WTC11 (cell line): Measurements from ENCODE around the gene PRPF8. TPM values are rescaled to one million over a fixed set of nuclear protein-coding genes. Genes with fewer than 3 reads are reported as not detected.

Experiments used
- ATAC-seq: fragments of 200-7000 bp; cut with Tn5 transposase; 2 replicates; pipeline ENCODE4 v1.10.0; 2021; ENCODE audit warnings: mild to moderate bottlenecking, moderate library complexity
- CTCF ChIA-PET: fragments of 300-600 bp; sonication (Branson Sonifier 250); formaldehyde crosslinking; loops from one replicate; lab custom pipeline; 2021; ENCODE audit warnings: antibody characterized with exemption; lab: Charles Lee
- POLR2A ChIA-PET: fragments of 350-600 bp; sonication (Branson Sonifier 250); formaldehyde crosslinking; loops from one replicate; lab custom pipeline; 2021; ENCODE audit warnings: antibody characterized with exemption; lab: Charles Lee
- DNase-seq: peaks from one replicate; pipeline ENCODE4 v3.0.0; 2021; ENCODE audit warnings: low spot score
- H3K27ac Mint-ChIP-seq: 2 replicates; pipeline ENCODE4 v1.8.0; 2021; ENCODE audit warnings: mixed read lengths
- H3K27me3 Mint-ChIP-seq: 2 replicates; pipeline ENCODE4 v1.8.0; 2021; ENCODE audit warnings: low read depth, mild to moderate bottlenecking, moderate library complexity, mixed read lengths
- H3K36me3 Mint-ChIP-seq: 2 replicates; pipeline ENCODE4 v1.8.0; 2021; ENCODE audit warnings: mixed read lengths
- H3K4me1 Mint-ChIP-seq: 2 replicates; pipeline ENCODE4 v1.8.0; 2022; ENCODE audit warnings: mixed read lengths
- H3K4me3 Mint-ChIP-seq: 2 replicates; pipeline ENCODE4 v1.8.0; 2021; ENCODE audit warnings: mild to moderate bottlenecking, moderate library complexity, mixed read lengths
- H3K9me3 Mint-ChIP-seq: 2 replicates; pipeline ENCODE4 v1.8.0; 2021; ENCODE audit warnings: mixed read lengths
- EMX1 ChIP-seq: fragments of 250-450 bp; sonication (Bioruptor Pico); IDR thresholded peaks from 2 replicates; pipeline ENCODE4 v1.8.0; 2021; ENCODE audit warnings: mild to moderate bottlenecking
- FOXK1 ChIP-seq: sonication (generic); formaldehyde crosslinking; IDR thresholded peaks from 2 replicates; pipeline ENCODE4 v1.8.0; 2022; ENCODE audit warnings: mild to moderate bottlenecking, moderate library complexity, missing genetic modification reagents
- FOXP4 ChIP-seq: sonication (generic); formaldehyde crosslinking; IDR thresholded peaks from 2 replicates; pipeline ENCODE4 v1.8.0; 2022; ENCODE audit warnings: mild to moderate bottlenecking, missing genetic modification reagents
- MXD4 ChIP-seq: fragments of 250-450 bp; sonication (Bioruptor Pico); IDR thresholded peaks from 2 replicates; pipeline ENCODE4 v1.8.0; 2021; ENCODE audit warnings: mild to moderate bottlenecking, moderate library complexity, borderline replicate concordance
- MYBL2 ChIP-seq: sonication (generic); formaldehyde crosslinking; IDR thresholded peaks from 2 replicates; pipeline ENCODE4 v1.8.1; 2023; ENCODE audit warnings: mild to moderate bottlenecking, moderate library complexity, missing genetic modification reagents
- NR1H2 ChIP-seq: sonication (generic); formaldehyde crosslinking; IDR thresholded peaks from 2 replicates; pipeline ENCODE4 v1.9.0; 2021; ENCODE audit warnings: mild to moderate bottlenecking, moderate library complexity, missing genetic modification reagents
- RORB ChIP-seq: fragments of 250-450 bp; sonication (Bioruptor Pico); IDR thresholded peaks from 2 replicates; pipeline ENCODE4 v1.9.0; 2021; ENCODE audit warnings: mild to moderate bottlenecking
- STAT6 ChIP-seq: sonication (generic); formaldehyde crosslinking; conservative IDR thresholded peaks from 2 replicates; pipeline ENCODE4 v1.8.1; 2023; ENCODE audit warnings: mild to moderate bottlenecking, low read depth, missing genetic modification reagents, moderate library complexity
- ZNF232 ChIP-seq: sonication (generic); formaldehyde crosslinking; IDR thresholded peaks from 2 replicates; pipeline ENCODE4 v1.8.0; 2022; ENCODE audit warnings: mild to moderate bottlenecking, missing genetic modification reagents
- total RNA-seq: library from RNA; stranded (reverse); gene quantifications from 3 replicates; pipeline ENCODE4 v1.2.3, GENCODE V29; 2021
- TF ChIP-seq, protein P1 (sequence below): sonication (generic); formaldehyde crosslinking; IDR thresholded peaks from 2 replicates; pipeline ENCODE4 v1.8.1; 2023; ENCODE audit warnings: mild to moderate bottlenecking, missing genetic modification reagents, borderline replicate concordance
- TF ChIP-seq, protein P2 (sequence below): sonication (generic); formaldehyde crosslinking; IDR thresholded peaks from 2 replicates; pipeline ENCODE4 v1.8.0; 2022; ENCODE audit warnings: mild to moderate bottlenecking, missing genetic modification reagents
- TF ChIP-seq, protein P3 (sequence below): sonication (generic); formaldehyde crosslinking; IDR thresholded peaks from 2 replicates; pipeline ENCODE4 v1.8.1; 2022; ENCODE audit warnings: missing genetic modification reagents, borderline replicate concordance
- TF ChIP-seq, protein P4 (sequence below): sonication (generic); formaldehyde crosslinking; IDR thresholded peaks from 2 replicates; pipeline ENCODE4 v1.8.1; 2022; ENCODE audit warnings: low read depth, mild to moderate bottlenecking, moderate library complexity, missing genetic modification reagents, borderline replicate concordance
- TF ChIP-seq, protein P5 (sequence below): sonication (generic); formaldehyde crosslinking; IDR thresholded peaks from 2 replicates; pipeline ENCODE4 v1.8.0; 2023; ENCODE audit warnings: missing genetic modification reagents, mild to moderate bottlenecking, borderline replicate concordance

Gene PRPF8
- total RNA-seq, 1 experiment from 2014 or later, result 388 TPM

- TF ChIP-seq, protein P1, sequence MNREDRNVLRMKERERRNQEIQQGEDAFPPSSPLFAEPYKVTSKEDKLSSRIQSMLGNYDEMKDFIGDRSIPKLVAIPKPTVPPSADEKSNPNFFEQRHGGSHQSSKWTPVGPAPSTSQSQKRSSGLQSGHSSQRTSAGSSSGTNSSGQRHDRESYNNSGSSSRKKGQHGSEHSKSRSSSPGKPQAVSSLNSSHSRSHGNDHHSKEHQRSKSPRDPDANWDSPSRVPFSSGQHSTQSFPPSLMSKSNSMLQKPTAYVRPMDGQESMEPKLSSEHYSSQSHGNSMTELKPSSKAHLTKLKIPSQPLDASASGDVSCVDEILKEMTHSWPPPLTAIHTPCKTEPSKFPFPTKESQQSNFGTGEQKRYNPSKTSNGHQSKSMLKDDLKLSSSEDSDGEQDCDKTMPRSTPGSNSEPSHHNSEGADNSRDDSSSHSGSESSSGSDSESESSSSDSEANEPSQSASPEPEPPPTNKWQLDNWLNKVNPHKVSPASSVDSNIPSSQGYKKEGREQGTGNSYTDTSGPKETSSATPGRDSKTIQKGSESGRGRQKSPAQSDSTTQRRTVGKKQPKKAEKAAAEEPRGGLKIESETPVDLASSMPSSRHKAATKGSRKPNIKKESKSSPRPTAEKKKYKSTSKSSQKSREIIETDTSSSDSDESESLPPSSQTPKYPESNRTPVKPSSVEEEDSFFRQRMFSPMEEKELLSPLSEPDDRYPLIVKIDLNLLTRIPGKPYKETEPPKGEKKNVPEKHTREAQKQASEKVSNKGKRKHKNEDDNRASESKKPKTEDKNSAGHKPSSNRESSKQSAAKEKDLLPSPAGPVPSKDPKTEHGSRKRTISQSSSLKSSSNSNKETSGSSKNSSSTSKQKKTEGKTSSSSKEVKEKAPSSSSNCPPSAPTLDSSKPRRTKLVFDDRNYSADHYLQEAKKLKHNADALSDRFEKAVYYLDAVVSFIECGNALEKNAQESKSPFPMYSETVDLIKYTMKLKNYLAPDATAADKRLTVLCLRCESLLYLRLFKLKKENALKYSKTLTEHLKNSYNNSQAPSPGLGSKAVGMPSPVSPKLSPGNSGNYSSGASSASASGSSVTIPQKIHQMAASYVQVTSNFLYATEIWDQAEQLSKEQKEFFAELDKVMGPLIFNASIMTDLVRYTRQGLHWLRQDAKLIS, result no peak
- TF ChIP-seq ZNF232 (CRISPR knock-in tag) (no peak), STAT6 (CRISPR knock-in tag) (no peak), RORB (no peak), FOXP4 (CRISPR knock-in tag) (0 out of 2 replicates have a peak, but pooled peaks have one; percentile 28), MXD4 (CRISPR knock-in tag) (no peak), NR1H2 (CRISPR knock-in tag) (no peak)
- TF ChIP-seq, protein P2, sequence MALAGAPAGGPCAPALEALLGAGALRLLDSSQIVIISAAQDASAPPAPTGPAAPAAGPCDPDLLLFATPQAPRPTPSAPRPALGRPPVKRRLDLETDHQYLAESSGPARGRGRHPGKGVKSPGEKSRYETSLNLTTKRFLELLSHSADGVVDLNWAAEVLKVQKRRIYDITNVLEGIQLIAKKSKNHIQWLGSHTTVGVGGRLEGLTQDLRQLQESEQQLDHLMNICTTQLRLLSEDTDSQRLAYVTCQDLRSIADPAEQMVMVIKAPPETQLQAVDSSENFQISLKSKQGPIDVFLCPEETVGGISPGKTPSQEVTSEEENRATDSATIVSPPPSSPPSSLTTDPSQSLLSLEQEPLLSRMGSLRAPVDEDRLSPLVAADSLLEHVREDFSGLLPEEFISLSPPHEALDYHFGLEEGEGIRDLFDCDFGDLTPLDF, result no peak
- TF ChIP-seq, protein P3, sequence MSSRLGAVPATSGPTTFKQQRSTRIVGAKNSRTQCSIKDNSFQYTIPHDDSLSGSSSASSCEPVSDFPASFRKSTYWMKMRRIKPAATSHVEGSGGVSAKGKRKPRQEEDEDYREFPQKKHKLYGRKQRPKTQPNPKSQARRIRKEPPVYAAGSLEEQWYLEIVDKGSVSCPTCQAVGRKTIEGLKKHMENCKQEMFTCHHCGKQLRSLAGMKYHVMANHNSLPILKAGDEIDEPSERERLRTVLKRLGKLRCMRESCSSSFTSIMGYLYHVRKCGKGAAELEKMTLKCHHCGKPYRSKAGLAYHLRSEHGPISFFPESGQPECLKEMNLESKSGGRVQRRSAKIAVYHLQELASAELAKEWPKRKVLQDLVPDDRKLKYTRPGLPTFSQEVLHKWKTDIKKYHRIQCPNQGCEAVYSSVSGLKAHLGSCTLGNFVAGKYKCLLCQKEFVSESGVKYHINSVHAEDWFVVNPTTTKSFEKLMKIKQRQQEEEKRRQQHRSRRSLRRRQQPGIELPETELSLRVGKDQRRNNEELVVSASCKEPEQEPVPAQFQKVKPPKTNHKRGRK (CRISPR knock-in tag), result no peak
These were observed 31.6 kb upstream of the PRPF8 start (continued) for GRCh38 chr17:1716076-1716911.

- POLR2A ChIA-PET, result interaction anchor here (0.7 to 2.2 kb wide), 6 partner anchors 9 to 69 kb away, joined by 3 to 17 read pairs (median 4); partner anchors contain the start of gene WDR81
- Mint-ChIP-seq H3K9me3 (no peaks in the 10 kb centered on the region), H3K27ac (peak overlapping the region; percentile 65; the same call in 1 of the 2 replicates), H3K4me3 (peak overlapping the region; percentile 93), H3K36me3 (no peaks in the 10 kb centered on the region), H3K27me3 (no peaks in the 10 kb centered on the region), H3K4me1 (peaks cover 24% of the 10 kb centered on the region)
- TF ChIP-seq MYBL2 (CRISPR knock-in tag) (no peak), EMX1 (CRISPR knock-in tag) (no peak), MXD4 (CRISPR knock-in tag) (no peak), FOXK1 (CRISPR knock-in tag) (no peak)
- TF ChIP-seq, protein P4, sequence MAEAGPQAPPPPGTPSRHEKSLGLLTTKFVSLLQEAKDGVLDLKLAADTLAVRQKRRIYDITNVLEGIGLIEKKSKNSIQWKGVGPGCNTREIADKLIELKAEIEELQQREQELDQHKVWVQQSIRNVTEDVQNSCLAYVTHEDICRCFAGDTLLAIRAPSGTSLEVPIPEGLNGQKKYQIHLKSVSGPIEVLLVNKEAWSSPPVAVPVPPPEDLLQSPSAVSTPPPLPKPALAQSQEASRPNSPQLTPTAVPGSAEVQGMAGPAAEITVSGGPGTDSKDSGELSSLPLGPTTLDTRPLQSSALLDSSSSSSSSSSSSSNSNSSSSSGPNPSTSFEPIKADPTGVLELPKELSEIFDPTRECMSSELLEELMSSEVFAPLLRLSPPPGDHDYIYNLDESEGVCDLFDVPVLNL, result no peak
- TF ChIP-seq, protein P5, sequence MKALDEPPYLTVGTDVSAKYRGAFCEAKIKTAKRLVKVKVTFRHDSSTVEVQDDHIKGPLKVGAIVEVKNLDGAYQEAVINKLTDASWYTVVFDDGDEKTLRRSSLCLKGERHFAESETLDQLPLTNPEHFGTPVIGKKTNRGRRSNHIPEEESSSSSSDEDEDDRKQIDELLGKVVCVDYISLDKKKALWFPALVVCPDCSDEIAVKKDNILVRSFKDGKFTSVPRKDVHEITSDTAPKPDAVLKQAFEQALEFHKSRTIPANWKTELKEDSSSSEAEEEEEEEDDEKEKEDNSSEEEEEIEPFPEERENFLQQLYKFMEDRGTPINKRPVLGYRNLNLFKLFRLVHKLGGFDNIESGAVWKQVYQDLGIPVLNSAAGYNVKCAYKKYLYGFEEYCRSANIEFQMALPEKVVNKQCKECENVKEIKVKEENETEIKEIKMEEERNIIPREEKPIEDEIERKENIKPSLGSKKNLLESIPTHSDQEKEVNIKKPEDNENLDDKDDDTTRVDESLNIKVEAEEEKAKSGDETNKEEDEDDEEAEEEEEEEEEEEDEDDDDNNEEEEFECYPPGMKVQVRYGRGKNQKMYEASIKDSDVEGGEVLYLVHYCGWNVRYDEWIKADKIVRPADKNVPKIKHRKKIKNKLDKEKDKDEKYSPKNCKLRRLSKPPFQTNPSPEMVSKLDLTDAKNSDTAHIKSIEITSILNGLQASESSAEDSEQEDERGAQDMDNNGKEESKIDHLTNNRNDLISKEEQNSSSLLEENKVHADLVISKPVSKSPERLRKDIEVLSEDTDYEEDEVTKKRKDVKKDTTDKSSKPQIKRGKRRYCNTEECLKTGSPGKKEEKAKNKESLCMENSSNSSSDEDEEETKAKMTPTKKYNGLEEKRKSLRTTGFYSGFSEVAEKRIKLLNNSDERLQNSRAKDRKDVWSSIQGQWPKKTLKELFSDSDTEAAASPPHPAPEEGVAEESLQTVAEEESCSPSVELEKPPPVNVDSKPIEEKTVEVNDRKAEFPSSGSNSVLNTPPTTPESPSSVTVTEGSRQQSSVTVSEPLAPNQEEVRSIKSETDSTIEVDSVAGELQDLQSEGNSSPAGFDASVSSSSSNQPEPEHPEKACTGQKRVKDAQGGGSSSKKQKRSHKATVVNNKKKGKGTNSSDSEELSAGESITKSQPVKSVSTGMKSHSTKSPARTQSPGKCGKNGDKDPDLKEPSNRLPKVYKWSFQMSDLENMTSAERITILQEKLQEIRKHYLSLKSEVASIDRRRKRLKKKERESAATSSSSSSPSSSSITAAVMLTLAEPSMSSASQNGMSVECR (CRISPR knock-in tag), result no peak
- ATAC-seq (no peak), DNase-seq (no peak)
- CTCF ChIA-PET, result interaction anchor here (0.6 to 5.7 kb wide), 12 partner anchors 13 to 730 kb away, joined by 3 to 64 read pairs (median 9); partner anchors contain the start of genes RILP and SERPINF1
These were observed 31.1 kb upstream of the PRPF8 start for GRCh38 chr17:1715803-1716075.
